WERI-Rb-1 (cell line): Measurements from ENCODE around the gene B4GALT3.

Source experiments
- DNase-seq: peaks from one replicate; pipeline ENCODE4 v3.0.0-alpha.2; 2020
- H3K27ac ChIP-seq: fragments of 250-450 bp; sonication (Bioruptor Pico); 2 replicates; pipeline ENCODE4 v1.5.1; 2020; ENCODE audit warnings: mild to moderate bottlenecking, moderate library complexity
- H3K27me3 ChIP-seq: fragments of 250-450 bp; sonication (Bioruptor Pico); 2 replicates; pipeline ENCODE4 v1.5.1; 2021; ENCODE audit warnings: mild to moderate bottlenecking, low read depth, moderate library complexity; ENCODE audit not compliant: insufficient read depth, severe bottlenecking
- H3K36me3 ChIP-seq: fragments of 250-450 bp; sonication (Bioruptor Pico); 2 replicates; pipeline ENCODE4 v1.5.1; 2020; ENCODE audit warnings: mild to moderate bottlenecking, moderate library complexity
- H3K4me3 ChIP-seq: 2 replicates; pipeline ENCODE4 v1.5.1; 2011; ENCODE audit warnings: low read depth, mild to moderate bottlenecking, control low read depth, low read length
- H3K9me3 ChIP-seq: fragments of 250-450 bp; sonication (Bioruptor Pico); 2 replicates; pipeline ENCODE4 v1.5.1; 2021; ENCODE audit warnings: mild to moderate bottlenecking, moderate library complexity; ENCODE audit not compliant: severe bottlenecking
- CTCF ChIP-seq: IDR thresholded peaks from 2 replicates; pipeline ENCODE4 v1.5.1; 2011; ENCODE audit warnings: low read depth, mild to moderate bottlenecking, control low read depth, inconsistent platforms, low read length

B4GALT3 gene

DNA sequence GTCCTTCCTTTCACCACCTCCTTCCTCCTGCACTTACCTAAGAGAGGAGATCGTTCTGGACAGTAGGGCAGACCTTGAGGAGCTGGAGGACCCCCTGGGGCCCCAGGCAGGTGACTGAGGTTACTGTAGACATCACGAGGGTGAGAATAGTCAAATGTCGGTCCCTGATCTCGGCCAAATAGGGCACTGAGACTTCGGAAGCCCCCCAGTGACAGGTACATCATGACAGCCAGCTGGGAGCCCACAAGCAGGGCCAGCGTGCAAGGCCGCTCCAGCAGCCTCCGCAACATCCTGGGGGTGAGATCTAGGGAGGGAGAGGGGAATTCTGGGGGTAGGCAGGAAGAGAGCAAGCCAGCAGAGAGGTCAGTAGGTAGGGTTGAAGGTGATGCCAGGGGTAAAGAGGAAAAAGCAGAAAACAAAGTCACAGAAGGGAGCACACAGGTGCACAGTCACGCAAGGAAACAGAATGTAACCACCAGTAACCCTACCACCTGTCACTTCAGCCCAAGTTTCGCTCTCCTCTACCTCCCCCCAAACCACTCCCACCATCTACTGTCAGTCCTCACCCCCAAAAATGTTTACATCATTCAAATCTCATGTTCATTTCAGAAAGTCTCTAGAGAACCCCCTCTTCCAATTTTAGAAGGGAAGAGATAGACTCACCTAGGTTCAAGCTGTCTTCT is 1.4 kb downstream of the B4GALT3 start:
- Histone ChIP-seq H3K27me3 (no peaks in the 10 kb centered on the region), H3K27ac (no peak overlapping the region), H3K9me3 (no peaks in the 10 kb centered on the region), H3K4me3 (no peak overlapping the region), H3K36me3 (peaks cover 50% of the 10 kb centered on the region)
- DNase-seq, result no peak
- no peak for TF ChIP-seq CTCF

GRCh38 chr1:161174911-161175310 is 2.4 kb downstream of the B4GALT3 start:
- H3K4me3 ChIP-seq, result no peak overlapping the region
- no peaks in the 10 kb centered on the region for H3K9me3 ChIP-seq
- H3K27me3 ChIP-seq, result no peaks in the 10 kb centered on the region
- no peak for TF ChIP-seq CTCF
- peaks cover 60% of the 10 kb centered on the region for H3K36me3 ChIP-seq
- no peak overlapping the region for H3K27ac ChIP-seq
- DNase-seq, result no peak

- no peak overlapping the region for H3K27ac ChIP-seq
Observed at GRCh38 chr1:161173711-161174110, 3.6 kb downstream of the B4GALT3 start.

DNA sequence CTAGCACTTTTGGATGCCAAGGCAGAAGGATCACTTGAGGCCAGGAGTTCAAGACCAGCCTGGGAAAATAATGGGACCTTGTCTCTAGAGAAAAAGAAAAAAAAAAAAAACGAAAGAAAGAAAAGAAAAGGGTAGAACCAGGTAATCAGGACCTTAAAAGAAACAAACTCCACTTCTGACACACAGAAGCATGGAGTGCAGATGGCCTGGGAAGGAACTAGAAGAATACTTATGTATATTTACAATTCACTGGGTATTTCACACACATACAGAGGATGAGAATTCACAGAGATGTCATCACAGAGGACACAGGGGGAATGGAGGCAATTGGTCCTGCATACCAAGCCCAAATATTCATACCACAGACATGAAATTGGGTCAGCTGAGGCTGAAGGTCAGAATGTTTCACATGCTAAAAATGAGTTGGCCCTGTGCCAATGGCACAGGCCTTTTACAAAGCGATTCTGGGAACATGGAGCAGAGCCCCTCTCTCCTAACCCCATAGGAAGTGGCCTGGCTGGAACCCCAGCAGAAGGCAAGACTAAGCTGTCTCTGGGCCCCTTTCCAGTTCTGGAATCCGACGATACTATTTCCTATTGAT is 4.4 kb downstream of the B4GALT3 start:
- no peak for DNase-seq
- Histone ChIP-seq H3K27me3 (no peaks in the 10 kb centered on the region), H3K27ac (no peak overlapping the region), H3K4me3 (no peak overlapping the region), H3K36me3 (peaks cover 76% of the 10 kb centered on the region), H3K9me3 (no peaks in the 10 kb centered on the region)
- TF ChIP-seq CTCF, result no peak

More at GRCh38 chr1:161173711-161174110, 3.6 kb downstream of the B4GALT3 start:
- no peaks in the 10 kb centered on the region for H3K27me3 ChIP-seq
- DNase-seq, result no peak
- H3K36me3 ChIP-seq, result peaks cover 72% of the 10 kb centered on the region
- no peaks in the 10 kb centered on the region for H3K9me3 ChIP-seq
- no peak overlapping the region for H3K4me3 ChIP-seq
- no peak for TF ChIP-seq CTCF

- TF ChIP-seq CTCF, result no peak
- no peaks in the 10 kb centered on the region for H3K9me3 ChIP-seq
- no peak for DNase-seq
- no peak overlapping the region for H3K4me3 ChIP-seq
- H3K27ac ChIP-seq, result no peak overlapping the region
- H3K27me3 ChIP-seq, result no peaks in the 10 kb centered on the region
- H3K36me3 ChIP-seq, result peaks cover 80% of the 10 kb centered on the region
Observed at GRCh38 chr1:161172349-161172748, 5.0 kb downstream of the B4GALT3 start.
